ENCODE data around the gene IFITM2. TPM values are rescaled to one million over a fixed set of nuclear protein-coding genes. Genes with fewer than 3 reads are reported as not detected.
A peak's percentile ranks its signal among the peaks of the same experiment; 100 is the strongest.

Gene IFITM2
- total and polyA plus RNA-seq, 2 of the 13 experiments (the other 11 are each of a cell fraction or from before 2014, with no cell fraction given): 13.8 to 267 TPM

GRCh38 chr11:306645-307371 lies 808 bp upstream of the IFITM2 start (continued):
- no peak for TF ChIP-seq ZNF34 (CRISPR knock-in tag; IDR thresholded peaks at IDR 0.05; ENCODE audit: borderline replicate concordance)
- TF ChIP-seq ZNF44 (CRISPR knock-in tag; IDR thresholded peaks at IDR 0.05): no peak
- TF ChIP-seq FOXA3 (CRISPR knock-in tag; IDR thresholded peaks at IDR 0.05): no peak
- peak; percentile 58 for TF ChIP-seq ZNF687 (CRISPR knock-in tag; IDR thresholded peaks at IDR 0.05)
- TF ChIP-seq ZFY (CRISPR knock-in tag; IDR thresholded peaks at IDR 0.05): peak; percentile 35; the same call in 1 of the 2 replicates
- TF ChIP-seq CTCF (CRISPR knock-in tag; IDR thresholded peaks at IDR 0.05): 0 out of 2 replicates have a peak, but pooled peaks have one; percentile 2
- no peak for TF ChIP-seq PHB2 (IDR thresholded peaks at IDR 0.05; ENCODE audit: partially characterized antibody)
- 0 out of 2 replicates have a peak, but pooled peaks have one; percentile 33 for TF ChIP-seq HIVEP1 (CRISPR knock-in tag; IDR thresholded peaks at IDR 0.05)
- 0 out of 2 replicates have a peak, but pooled peaks have one; percentile 21 for TF ChIP-seq THRA (CRISPR knock-in tag; IDR thresholded peaks at IDR 0.05; ENCODE audit: borderline replicate concordance)

All from HepG2 (cell line).